Endothelial cell of umbilical vein (primary cell): ENCODE measurements around the gene PRDM16. TPM values are rescaled to one million over a fixed set of nuclear protein-coding genes. Genes with fewer than 3 reads are reported as not detected.

Source experiments
- BruUV-seq: library from RNA; stranded (reverse); fragments of 400-500 nt; replicated peaks from 2 replicates; lab custom pipeline; 2021; lab: Mats Ljungman, UMichigan
- CTCF ChIA-PET: fragments of 300-600, 350-600 bp; sonication (Branson Sonifier 250); formaldehyde crosslinking; loops from one replicate; lab custom pipeline; 2021; ENCODE audit warnings: antibody characterized with exemption, inconsistent platforms; lab: Charles Lee
- POLR2A ChIA-PET: fragments of 300-600, 350-600 bp; sonication (Branson Sonifier 250); formaldehyde crosslinking; loops from one replicate; lab custom pipeline; 2021; ENCODE audit warnings: antibody characterized with exemption, inconsistent platforms; lab: Charles Lee
- DNase-seq: peaks from one replicate; pipeline ENCODE4 v3.0.0-alpha.2; 2011; ENCODE audit warnings: low read depth, low spot score
- FAIRE-seq: peaks from 2 replicates; lab custom pipeline; 2011; peaks lifted over from hg19 to GRCh38; lab: Jason Lieb, UNC
- H2AFZ ChIP-seq: 2 replicates; pipeline ENCODE4 v1.6.0; 2012; ENCODE audit warnings: low read depth, low read length, control low read depth, inconsistent platforms
- H3K27ac ChIP-seq: 2 replicates; pipeline ENCODE4 v1.5.1; 2011; ENCODE audit warnings: low read depth, mild to moderate bottlenecking, control low read depth, low read length, moderate library complexity; ENCODE audit not compliant: insufficient read depth
- H3K27me3 ChIP-seq, 2 experiments: 2 replicates each; pipeline versions ENCODE4 v1.6.0 to v1.6.1; 2011; ENCODE audit warnings: low read length in 2 of 2, mixed read lengths in 1 of 2; ENCODE audit not compliant: control insufficient read depth in 2 of 2, insufficient read depth in 2 of 2
- H3K36me3 ChIP-seq, 2 experiments: 2 replicates in 1 of 2; 3 replicates in 1 of 2; pipeline ENCODE4 v1.5.1; 2011; ENCODE audit warnings: low read length in 2 of 2, mild to moderate bottlenecking in 1 of 2, moderate library complexity in 1 of 2; ENCODE audit not compliant: control insufficient read depth in 2 of 2, insufficient read depth in 2 of 2; ENCODE audit errors: extremely low read depth in 1 of 2
- H3K4me1 ChIP-seq: 3 replicates; pipeline ENCODE4 v1.5.1; 2011; ENCODE audit warnings: mild to moderate bottlenecking, low read length; ENCODE audit not compliant: control insufficient read depth, insufficient read depth; ENCODE audit errors: extremely low read depth
- H3K4me2 ChIP-seq: 2 replicates; pipeline ENCODE4 v1.6.1; 2011; ENCODE audit warnings: low read length, control low read depth, mixed read lengths; ENCODE audit not compliant: insufficient read depth
- H3K4me3 ChIP-seq, 3 experiments: fragments of 200-600 bp in 1 of 3; sonication (generic), shearing (Covaris generic) in 1 of 3; replicated peaks in 1 of 3; 2 replicates each; pipeline ENCODE4 v1.5.1; 2011 to 2016; ENCODE audit warnings: control low read depth in 3 of 3, low read length in 3 of 3, mild to moderate bottlenecking in 2 of 3, inconsistent platforms in 1 of 3, low read depth in 1 of 3, moderate library complexity in 1 of 3; ENCODE audit not compliant: insufficient read depth in 1 of 3
- H3K79me2 ChIP-seq: 2 replicates; pipeline ENCODE4 v1.6.0; 2012; ENCODE audit warnings: low read length, inconsistent platforms; ENCODE audit not compliant: control insufficient read depth, insufficient read depth
- H3K9ac ChIP-seq: replicated peaks from 2 replicates; pipeline ENCODE3; 2011; ENCODE audit warnings: low read length, control low read depth; ENCODE audit not compliant: insufficient read depth; ENCODE audit errors: extremely low read depth
- H3K9me1 ChIP-seq: replicated peaks from 3 replicates; pipeline ENCODE4 v1.6.0; 2011; ENCODE audit warnings: mild to moderate bottlenecking, low read length; ENCODE audit not compliant: control insufficient read depth, insufficient read depth; ENCODE audit errors: extremely low read depth
- H3K9me3 ChIP-seq: replicated peaks from 2 replicates; pipeline ENCODE4 v1.5.1; 2012; ENCODE audit warnings: low read length, inconsistent platforms; ENCODE audit not compliant: control insufficient read depth, insufficient read depth
- H4K20me1 ChIP-seq: replicated peaks from 2 replicates; pipeline ENCODE3; 2011; ENCODE audit warnings: mild to moderate bottlenecking, low read length; ENCODE audit not compliant: control insufficient read depth, insufficient read depth; ENCODE audit errors: extremely low read depth
- CTCF ChIP-seq, 2 donors: IDR thresholded peaks; 1 replicate in 1 of 2; 2 replicates in 1 of 2; pipeline ENCODE4 v1.5.1; 2011; ENCODE audit warnings: low read length in 2 of 2, mild to moderate bottlenecking in 2 of 2, moderate library complexity in 2 of 2, control low read depth in 1 of 2, inconsistent platforms in 1 of 2, low read depth in 1 of 2; ENCODE audit not compliant: insufficient read depth in 1 of 2; ENCODE audit errors: extremely low read depth in 1 of 2
- EZH2 ChIP-seq: IDR thresholded peaks from 2 replicates; pipeline ENCODE4 v1.6.1; 2012; ENCODE audit warnings: borderline replicate concordance, low read depth, mild to moderate bottlenecking, moderate library complexity, low read length, inconsistent platforms; ENCODE audit not compliant: severe bottlenecking
- FOS ChIP-seq: IDR thresholded peaks from 2 replicates; pipeline ENCODE4 v1.6.1; 2011; ENCODE audit warnings: mild to moderate bottlenecking, low read length, moderate library complexity, borderline replicate concordance; ENCODE audit not compliant: insufficient read depth
- GATA2 ChIP-seq: IDR thresholded peaks from 2 replicates; pipeline ENCODE4 v1.7.0; 2011; ENCODE audit warnings: low read depth, mild to moderate bottlenecking, moderate library complexity, mixed read lengths, low read length; ENCODE audit not compliant: insufficient read length, insufficient read depth
- JUN ChIP-seq: IDR thresholded peaks from 2 replicates; pipeline ENCODE4 v1.6.1; 2011; ENCODE audit warnings: borderline replicate concordance, low read depth; ENCODE audit not compliant: insufficient read length, insufficient read depth
- MYC ChIP-seq: IDR thresholded peaks from one replicate; pipeline ENCODE4 v1.6.1; 2011; ENCODE audit warnings: mild to moderate bottlenecking, low read depth, low read length
- POLR2A ChIP-seq: IDR thresholded peaks from 2 replicates; pipeline ENCODE4 v1.6.1; 2012; ENCODE audit warnings: low read depth, mild to moderate bottlenecking, control low read depth, low read length
- POLR2AphosphoS5 ChIP-seq: IDR thresholded peaks from 2 replicates; pipeline ENCODE4 v1.6.1; 2012; ENCODE audit warnings: low read depth, mild to moderate bottlenecking, control low read depth, low read length, moderate library complexity; ENCODE audit not compliant: insufficient read depth
- dilution Hi-C: fragments of 300-500 bp; cut with MboI; formaldehyde crosslinking; loops from one replicate; pipeline ENCODE4 v1.15.0; 2019; ENCODE audit warnings: low sequenced_read_pairs; ENCODE audit not compliant: extremely low pct_ligation_motif_present
- intact Hi-C: fragments of 100-400 bp; cut with micrococcal nuclease; formaldehyde crosslinking; loops from one replicate; pipeline ENCODE4 v1.10.0; 2022
- polyA plus RNA-seq, 4 experiments: library from polyadenylated mRNA; depleted of rRNA in 3 of 4; stranded (reverse) in 3 of 4; unstranded in 1 of 4; fragments of >200 nt; gene quantifications; 2 replicates each; pipeline versions ENCODE4 v1.2.1 to v1.2.3, GENCODE V29; 2011 to 2012; ENCODE audit warnings: missing spikeins in 1 of 4
- total RNA-seq: library from RNA; stranded (reverse); gene quantifications from 2 replicates; pipeline ENCODE4 v1.2.3, GENCODE V29; 2021
- TF ChIP-seq, protein P1 (sequence below): IDR thresholded peaks from 2 replicates; pipeline ENCODE4 v1.6.1; 2011; ENCODE audit not compliant: insufficient read depth, insufficient read length

The PRDM16 gene
- total and polyA plus RNA-seq, 2 donors (not counting 3 experiments of a cell fraction or from before 2014, with no cell fraction given), result not detected

DNA sequence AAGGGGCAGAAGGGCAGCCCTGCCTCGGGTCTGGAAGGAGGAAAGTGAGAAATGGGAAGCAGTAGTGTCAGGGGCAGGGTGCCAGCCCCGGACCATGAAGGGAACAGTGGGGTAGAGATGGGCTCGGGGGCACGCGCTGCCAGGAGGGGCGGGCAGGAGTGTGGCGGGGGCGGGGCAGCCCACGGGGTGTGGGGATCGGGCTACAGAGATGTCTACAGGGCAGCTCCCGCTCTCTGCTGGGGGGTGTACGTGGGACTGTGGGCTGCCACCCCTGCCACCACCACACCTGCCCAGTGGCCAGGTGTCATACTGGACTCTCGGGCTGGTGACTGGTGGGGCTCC is 392.9 kb downstream of the PRDM16 start:
- no TSS peak for BruUV-seq
- Histone ChIP-seq H3K79me2 (no peaks in the 10 kb centered on the region), H2AFZ (no peak overlapping the region), H3K9me1 (no peaks in the 10 kb centered on the region), H3K9me3 (no peaks in the 10 kb centered on the region), H3K9ac (no peak overlapping the region), H3K36me3 (no peaks in the 10 kb centered on the region), H3K4me1 (no peaks in the 10 kb centered on the region), H3K4me3 (no peak overlapping the region), H3K27me3 (no peaks in the 10 kb centered on the region), H3K27ac (no peak overlapping the region), H3K4me2 (no peak overlapping the region), H4K20me1 (no peaks in the 10 kb centered on the region)
- intact Hi-C loops, result no loop called here
- DNase-seq, result no peak
- no peak for FAIRE-seq
- ChIA-PET POLR2A (no interaction called here), CTCF (no interaction called here)
- dilution Hi-C loops, result no loop called here
- TF ChIP-seq POLR2AphosphoS5 (no peak), JUN (no peak), CTCF (IDR thresholded peaks at IDR 0.05; ENCODE audit: extremely low read depth in 1 of 2, insufficient read depth in 1 of 2, low read depth in 1 of 2, low read length in 2 of 2) (no peak), GATA2 (no peak), EZH2 (no peak), MYC (no peak), POLR2A (no peak), FOS (no peak)
- TF ChIP-seq, protein P1, sequence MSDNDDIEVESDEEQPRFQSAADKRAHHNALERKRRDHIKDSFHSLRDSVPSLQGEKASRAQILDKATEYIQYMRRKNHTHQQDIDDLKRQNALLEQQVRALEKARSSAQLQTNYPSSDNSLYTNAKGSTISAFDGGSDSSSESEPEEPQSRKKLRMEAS, result no peak
